Measurements from ENCODE around the gene RELT. TPM values are rescaled to one million over a fixed set of nuclear protein-coding genes. Genes with fewer than 3 reads are reported as not detected.

Gene RELT
- total RNA-seq, 1 experiment from 2014 or later, result 13.8 TPM

DNA sequence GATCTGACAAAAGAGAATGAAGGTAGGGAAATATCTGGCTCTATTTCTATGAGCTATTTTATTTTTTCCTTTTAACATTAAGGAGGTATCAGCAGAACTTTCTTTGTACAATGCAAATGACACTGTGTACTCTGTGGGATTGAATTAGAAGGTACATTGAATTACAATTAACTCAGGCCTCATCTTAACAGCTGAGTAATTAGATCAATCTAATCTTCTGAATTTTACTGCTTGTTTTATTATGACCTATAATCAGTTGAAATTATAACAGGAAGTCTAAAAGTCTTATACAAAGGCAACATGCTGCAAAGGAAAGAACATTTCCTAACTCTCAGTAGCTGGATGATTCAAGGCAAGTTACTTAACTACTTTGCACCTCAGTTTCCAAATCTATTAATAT lies 69.8 kb downstream of the RELT start:
- Histone ChIP-seq H3K9ac (ENCODE audit: low read length) (no peak overlapping the region), H3K9me2 (ENCODE audit: insufficient read depth) (no peaks in the 10 kb centered on the region), H4K20me1 (ENCODE audit: insufficient read depth) (no peaks in the 10 kb centered on the region), H3K27me3 (ENCODE audit: insufficient read depth, low read length) (no peaks in the 10 kb centered on the region), H3K27ac (ENCODE audit: low read depth, low read length) (no peak overlapping the region), H3K9me3 (ENCODE audit: control insufficient read depth in 1 of 2, insufficient read depth in 1 of 2, low read depth in 1 of 2, low read length in 2 of 2) (no peaks in the 10 kb centered on the region), H2AFZ (ENCODE audit: low read depth, low read length, poor library complexity, severe bottlenecking) (no peak overlapping the region), H3K79me2 (ENCODE audit: insufficient read depth, low read length) (no peaks in the 10 kb centered on the region), H3K4me2 (ENCODE audit: low read length) (no peak overlapping the region), H3K36me3 (ENCODE audit: control insufficient read depth in 1 of 2, insufficient read depth in 2 of 2, low read length in 2 of 2) (no peaks in the 10 kb centered on the region), H3K4me1 (ENCODE audit: control insufficient read depth in 1 of 2, insufficient read depth in 2 of 2, low read length in 2 of 2) (no peaks in the 10 kb centered on the region), H3K4me3 (replicated peaks in 1 of 2; ENCODE audit: low read depth in 1 of 2, low read length in 2 of 2) (no peak overlapping the region)
- no peak for DNase-seq (ENCODE audit: low read depth, low spot score)
- RAD21 ChIA-PET (ENCODE audit: low non-redundant PET in 1 of 2, low total read pairs in 2 of 2, uncharacterized antibody in 2 of 2, unreplicated experiment in 2 of 2), result no interaction called here
- intact Hi-C loops (cut with micrococcal nuclease), result no loop called here
- BruUV-seq (replicated peaks), result no TSS peak
- POLR2A ChIA-PET, result no interaction called here
- no peak for ATAC-seq
- CTCF ChIA-PET, result no interaction called here
- TF ChIP-seq CBX3 (IDR thresholded peaks at IDR 0.05; ENCODE audit: low read depth) (no peak), EZH2phosphoT487 (IDR thresholded peaks at IDR 0.05; ENCODE audit: borderline replicate concordance) (no peak), ZBTB33 (IDR thresholded peaks at IDR 0.05; ENCODE audit: extremely low read depth, insufficient replicate concordance, low read length) (no peak), FOSL1 (IDR thresholded peaks at IDR 0.05; ENCODE audit: low read depth) (no peak), JUND (IDR thresholded peaks at IDR 0.05) (no peak), SIN3A (IDR thresholded peaks at IDR 0.05; ENCODE audit: low read depth) (no peak), POLR2AphosphoS5 (IDR thresholded peaks at IDR 0.05; ENCODE audit: low read depth, low read length) (no peak), TCF7L2 (IDR thresholded peaks at IDR 0.05; ENCODE audit: borderline replicate concordance, extremely low read depth, insufficient read depth, insufficient read length) (no peak), EGR1 (IDR thresholded peaks at IDR 0.05; ENCODE audit: low read depth) (no peak), SRF (IDR thresholded peaks at IDR 0.05; ENCODE audit: low read depth) (no peak), SP1 (IDR thresholded peaks at IDR 0.05; ENCODE audit: low read depth) (no peak), YY1 (IDR thresholded peaks at IDR 0.05; ENCODE audit: extremely low read depth, insufficient replicate concordance, low read depth, low read length) (no peak), ZFX (IDR thresholded peaks at IDR 0.05) (no peak)
- TF ChIP-seq, protein P1, sequence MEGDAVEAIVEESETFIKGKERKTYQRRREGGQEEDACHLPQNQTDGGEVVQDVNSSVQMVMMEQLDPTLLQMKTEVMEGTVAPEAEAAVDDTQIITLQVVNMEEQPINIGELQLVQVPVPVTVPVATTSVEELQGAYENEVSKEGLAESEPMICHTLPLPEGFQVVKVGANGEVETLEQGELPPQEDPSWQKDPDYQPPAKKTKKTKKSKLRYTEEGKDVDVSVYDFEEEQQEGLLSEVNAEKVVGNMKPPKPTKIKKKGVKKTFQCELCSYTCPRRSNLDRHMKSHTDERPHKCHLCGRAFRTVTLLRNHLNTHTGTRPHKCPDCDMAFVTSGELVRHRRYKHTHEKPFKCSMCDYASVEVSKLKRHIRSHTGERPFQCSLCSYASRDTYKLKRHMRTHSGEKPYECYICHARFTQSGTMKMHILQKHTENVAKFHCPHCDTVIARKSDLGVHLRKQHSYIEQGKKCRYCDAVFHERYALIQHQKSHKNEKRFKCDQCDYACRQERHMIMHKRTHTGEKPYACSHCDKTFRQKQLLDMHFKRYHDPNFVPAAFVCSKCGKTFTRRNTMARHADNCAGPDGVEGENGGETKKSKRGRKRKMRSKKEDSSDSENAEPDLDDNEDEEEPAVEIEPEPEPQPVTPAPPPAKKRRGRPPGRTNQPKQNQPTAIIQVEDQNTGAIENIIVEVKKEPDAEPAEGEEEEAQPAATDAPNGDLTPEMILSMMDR (IDR thresholded peaks at IDR 0.05 in 2 of 3, conservative IDR thresholded peaks at IDR 0.05 in 1 of 3; ENCODE audit: borderline replicate concordance in 1 of 3, insufficient read depth in 1 of 3, low read depth in 2 of 3, low read length in 2 of 3), result no peak
- TF ChIP-seq, protein P2, sequence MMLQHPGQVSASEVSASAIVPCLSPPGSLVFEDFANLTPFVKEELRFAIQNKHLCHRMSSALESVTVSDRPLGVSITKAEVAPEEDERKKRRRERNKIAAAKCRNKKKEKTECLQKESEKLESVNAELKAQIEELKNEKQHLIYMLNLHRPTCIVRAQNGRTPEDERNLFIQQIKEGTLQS (IDR thresholded peaks at IDR 0.05), result no peak
